GM18498 (cell line): ENCODE data around the gene CHCHD3.

Experiments
- ATAC-seq: cut with Tn5 transposase; IDR thresholded peaks from one replicate; pipeline ENCODE4 v1.9.1; 2021; ENCODE audit warnings: mild to moderate bottlenecking, moderate library complexity; ENCODE audit not compliant: unreplicated experiment

CHCHD3 gene

DNA sequence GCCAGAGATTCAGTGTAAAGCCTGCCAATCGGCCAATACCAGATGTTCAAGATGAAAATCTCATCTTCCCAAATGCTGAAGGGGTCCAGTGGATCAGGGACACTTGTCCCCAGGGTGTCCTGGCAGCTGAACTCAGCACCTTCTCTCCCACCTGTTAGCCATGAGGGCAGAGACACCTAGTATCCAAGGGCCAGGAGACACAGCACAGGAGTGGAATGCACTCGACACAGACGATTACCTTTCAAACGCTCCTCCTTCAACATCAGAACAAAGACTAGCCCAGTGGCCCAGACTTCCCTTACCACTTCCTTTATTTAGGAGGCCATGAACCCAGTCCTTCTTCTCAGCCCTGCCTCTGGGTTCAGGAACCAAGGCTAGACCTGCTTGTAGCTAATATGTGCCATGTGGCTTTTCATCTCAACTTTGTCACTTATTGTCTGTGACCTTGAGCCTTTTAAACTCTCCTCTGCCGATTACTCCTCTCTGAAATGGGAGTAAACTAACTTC, 325.4 kb downstream of the CHCHD3 start:
- no peak for ATAC-seq

GRCh38 chr7:132755538-132756483, 326.1 kb downstream of the CHCHD3 start:
- no peak for ATAC-seq

- no peak for ATAC-seq
These were observed 329.5 kb downstream of the CHCHD3 start for GRCh38 chr7:132752431-132752830.

DNA sequence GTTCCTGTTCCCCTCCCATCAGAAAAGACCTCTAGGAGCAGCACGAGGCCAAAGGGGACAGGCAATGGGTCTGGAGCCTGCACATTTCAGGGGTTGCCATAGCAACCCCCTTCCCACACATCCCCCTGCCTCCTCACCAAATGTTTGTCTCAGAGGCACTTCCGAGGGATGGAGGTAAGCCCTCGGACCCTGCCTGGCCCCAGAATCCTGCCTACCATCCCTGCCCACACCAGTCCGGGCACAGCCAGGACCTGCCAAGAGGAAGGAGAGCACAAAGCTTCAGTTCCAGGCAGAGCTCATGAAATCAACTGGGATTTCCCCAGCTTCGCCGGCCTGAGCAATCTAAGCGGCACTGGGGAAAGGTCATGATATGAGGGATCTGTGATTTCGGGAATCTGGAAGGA, 330.6 kb downstream of the CHCHD3 start:
- no peak for ATAC-seq

DNA sequence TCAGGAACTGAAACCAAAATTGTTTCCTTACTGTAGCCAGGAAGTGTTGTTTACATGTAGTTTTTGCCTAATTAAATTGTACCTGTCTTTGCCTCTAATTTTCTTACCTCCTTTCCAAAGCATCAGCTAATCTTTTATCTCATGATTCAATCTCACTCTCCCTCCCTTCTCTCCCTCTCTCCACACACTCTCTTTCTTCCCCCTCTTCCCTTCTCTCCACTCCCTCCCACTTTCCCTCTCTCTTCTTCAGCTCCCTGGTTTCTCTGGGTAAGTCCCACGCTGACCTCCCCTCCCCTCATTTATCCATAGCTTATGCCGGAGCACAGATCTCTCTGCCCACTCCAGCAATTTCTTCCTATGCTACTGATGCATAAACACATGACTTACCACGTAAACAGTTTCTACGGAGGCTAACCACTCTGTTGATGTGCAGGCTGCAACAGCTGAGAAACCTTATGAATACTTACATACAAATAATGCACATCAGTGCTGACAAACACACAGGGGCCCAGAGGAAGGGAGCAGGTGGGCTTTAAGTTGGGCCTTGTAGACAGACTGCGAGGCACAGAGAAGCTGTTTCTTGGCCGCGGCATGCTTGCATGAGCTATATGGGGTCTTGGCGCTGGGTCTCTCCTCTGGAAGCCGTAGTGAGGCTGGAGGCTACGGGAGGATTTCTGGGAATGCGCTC, 331.2 kb downstream of the CHCHD3 start:
- no peak for ATAC-seq

DNA sequence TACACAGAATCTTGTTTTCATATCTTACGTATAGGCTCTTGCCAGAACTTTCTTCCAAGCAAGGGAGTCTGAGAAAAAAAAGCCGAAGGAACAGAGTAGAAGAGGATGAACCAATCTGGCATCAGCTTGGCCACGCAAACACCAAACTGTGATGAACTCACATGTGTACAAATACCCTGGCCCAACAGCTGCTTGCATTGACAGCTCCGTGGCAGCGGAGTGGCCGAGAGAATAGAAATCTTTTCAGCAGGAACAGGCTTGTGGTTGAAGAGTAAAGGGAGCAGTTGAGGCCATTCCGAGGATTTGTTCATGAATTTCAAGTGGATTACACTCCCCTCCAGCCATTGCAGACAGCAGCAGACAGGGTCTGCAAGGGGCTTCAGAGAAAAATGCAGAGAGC, 331.8 kb downstream of the CHCHD3 start:
- ATAC-seq = no peak

DNA sequence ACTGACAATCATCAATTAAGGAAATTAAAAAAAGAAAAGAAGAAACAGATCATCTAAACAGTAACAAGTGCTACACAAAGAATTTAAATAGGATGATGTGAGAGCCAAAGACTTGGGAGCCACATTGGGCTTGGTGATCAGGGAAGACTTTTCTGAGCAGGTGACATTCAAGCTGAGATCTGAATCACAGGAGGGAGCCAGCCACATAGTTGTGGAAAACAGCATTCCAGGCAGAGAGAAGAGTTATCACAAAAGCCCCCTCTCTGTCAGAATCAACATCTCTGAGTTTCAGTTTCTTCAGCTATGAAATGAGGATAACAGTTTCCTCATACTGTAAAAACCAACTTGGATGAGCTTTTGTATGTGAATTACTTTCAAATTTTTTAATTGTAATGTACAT, 336.4 kb downstream of the CHCHD3 start:
- ATAC-seq = no peak

GRCh38 chr7:132743974-132744373, 337.9 kb downstream of the CHCHD3 start:
- ATAC-seq = no peak

DNA sequence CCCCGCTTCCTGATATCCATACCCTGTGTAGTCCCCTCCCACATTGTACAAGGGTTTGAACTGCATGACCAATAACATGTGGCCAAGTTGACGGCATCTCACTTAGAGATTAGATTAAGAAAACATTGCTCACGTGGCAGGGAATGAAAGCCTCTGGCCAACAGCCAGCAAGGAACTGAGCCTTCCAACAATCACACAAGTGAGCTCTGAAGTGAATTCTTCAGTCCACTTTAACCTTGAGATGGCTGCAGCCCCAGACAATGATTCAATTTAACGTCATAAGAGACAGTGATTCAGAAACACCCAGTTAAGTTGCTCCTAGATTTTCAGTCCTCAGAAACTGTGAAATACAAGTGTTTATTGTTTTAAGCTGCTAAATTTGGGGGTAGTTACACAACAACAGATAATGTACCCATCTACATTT, 339.7 kb downstream of the CHCHD3 start:
- no peak for ATAC-seq

DNA sequence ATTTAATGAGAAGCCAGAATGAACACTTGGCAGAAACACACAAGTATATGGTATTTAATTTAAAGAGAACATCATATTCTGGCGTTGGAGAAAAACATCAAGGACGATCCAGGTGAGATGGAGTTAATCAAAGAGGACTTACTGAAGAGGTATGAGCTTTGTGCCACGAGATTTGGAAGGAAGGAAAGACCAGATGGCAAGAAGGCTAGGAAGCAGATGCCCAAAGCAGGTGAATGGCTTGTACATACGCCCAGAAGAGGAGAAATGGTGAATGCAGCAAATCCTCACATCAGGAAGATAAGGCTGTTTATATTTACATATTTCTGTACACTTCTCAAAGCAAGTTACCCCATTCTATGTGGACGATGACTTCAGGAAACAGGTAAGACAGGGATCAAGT, 341.7 kb downstream of the CHCHD3 start:
- no peak for ATAC-seq

- ATAC-seq = no peak
These were observed 342.5 kb downstream of the CHCHD3 start for GRCh38 chr7:132739271-132739955.

GRCh38 chr7:132738254-132738653, 343.6 kb downstream of the CHCHD3 start:
- ATAC-seq = no peak

- ATAC-seq = no peak
These were observed 346.4 kb downstream of the CHCHD3 start for GRCh38 chr7:132735476-132735875.
